CD8-positive, alpha-beta memory T cell (primary cell): Measurements from ENCODE around the gene EN2. TPM values are rescaled to one million over a fixed set of nuclear protein-coding genes. Genes with fewer than 3 reads are reported as not detected.

Source experiments
- CTCF ChIA-PET: fragments of 350-600 bp; sonication (Branson Sonifier 250); formaldehyde crosslinking; loops from one replicate; lab custom pipeline; 2021; ENCODE audit warnings: antibody characterized with exemption; lab: Charles Lee
- POLR2A ChIA-PET: fragments of 350-600 bp; sonication (Branson Sonifier 250); formaldehyde crosslinking; loops from one replicate; lab custom pipeline; 2021; ENCODE audit warnings: antibody characterized with exemption; lab: Charles Lee
- DNase-seq, 5 donors: peaks; one replicate each; pipeline versions ENCODE4 v3.0.0 to v3.0.0-alpha.2; 2020 to 2022; ENCODE audit warnings: mixed read lengths in 1 of 5
- H3K27ac ChIP-seq: one replicate; pipeline ENCODE4 v1.7.0; 2013; ENCODE audit warnings: low read depth, mild to moderate bottlenecking, low read length, moderate library complexity
- H3K27me3 ChIP-seq: 2 replicates; pipeline ENCODE4 v1.7.0; 2013; ENCODE audit warnings: low read length, mild to moderate bottlenecking; ENCODE audit not compliant: insufficient read depth, poor library complexity, severe bottlenecking
- H3K36me3 ChIP-seq: 2 replicates; pipeline ENCODE4 v1.7.0; 2013; ENCODE audit warnings: mild to moderate bottlenecking, low read length, moderate library complexity; ENCODE audit not compliant: insufficient read depth
- H3K4me1 ChIP-seq: 2 replicates; pipeline ENCODE4 v1.7.0; 2013; ENCODE audit warnings: mild to moderate bottlenecking, low read length, moderate library complexity; ENCODE audit not compliant: insufficient read depth
- H3K4me3 ChIP-seq: 2 replicates; pipeline ENCODE4 v1.7.0; 2013; ENCODE audit warnings: mild to moderate bottlenecking, low read length
- H3K9me3 ChIP-seq: 2 replicates; pipeline ENCODE4 v1.7.0; 2013; ENCODE audit warnings: mild to moderate bottlenecking, low read length
- H3K27ac Mint-ChIP-seq, 8 donors: one replicate each; pipeline ENCODE4 v1.8.0; 2020 to 2021; ENCODE audit warnings: mixed read lengths in 8 of 8, mild to moderate bottlenecking in 6 of 8, inconsistent platforms in 3 of 8, moderate library complexity in 3 of 8
- H3K27me3 Mint-ChIP-seq, 2 donors: one replicate each; pipeline ENCODE4 v1.8.0; 2020 to 2021; ENCODE audit warnings: mixed read lengths in 2 of 2, mild to moderate bottlenecking in 1 of 2, moderate library complexity in 1 of 2
- H3K36me3 Mint-ChIP-seq, 3 donors: one replicate each; pipeline ENCODE4 v1.8.0; 2020 to 2021; ENCODE audit warnings: mixed read lengths in 3 of 3, inconsistent platforms in 1 of 3, mild to moderate bottlenecking in 1 of 3
- H3K4me1 Mint-ChIP-seq, 3 donors: one replicate each; pipeline ENCODE4 v1.8.0; 2020 to 2021; ENCODE audit warnings: mixed read lengths in 3 of 3, inconsistent platforms in 1 of 3, mild to moderate bottlenecking in 1 of 3
- H3K4me3 Mint-ChIP-seq, 7 donors: one replicate each; pipeline ENCODE4 v1.8.0; 2020 to 2021; ENCODE audit warnings: mixed read lengths in 7 of 7, mild to moderate bottlenecking in 6 of 7, moderate library complexity in 4 of 7, inconsistent platforms in 2 of 7
- H3K9me3 Mint-ChIP-seq, 5 donors: one replicate each; pipeline ENCODE4 v1.8.0; 2020 to 2022; ENCODE audit warnings: mixed read lengths in 5 of 5, mild to moderate bottlenecking in 3 of 5, moderate library complexity in 2 of 5, inconsistent platforms in 1 of 5
- polyA plus RNA-seq: library from polyadenylated mRNA; unstranded; fragments of 300-500 nt; fragmentation: Illumina TruSeq; gene quantifications from one replicate; pipeline ENCODE4 v1.2.3, GENCODE V29; 2021
- total RNA-seq, 2 experiments: library from RNA; stranded (reverse); gene quantifications; one replicate each; pipeline ENCODE4 v1.2.3, GENCODE V29; 2021

Gene EN2
- total and polyA plus RNA-seq, 3 experiments from 2014 or later, result not detected

DNA sequence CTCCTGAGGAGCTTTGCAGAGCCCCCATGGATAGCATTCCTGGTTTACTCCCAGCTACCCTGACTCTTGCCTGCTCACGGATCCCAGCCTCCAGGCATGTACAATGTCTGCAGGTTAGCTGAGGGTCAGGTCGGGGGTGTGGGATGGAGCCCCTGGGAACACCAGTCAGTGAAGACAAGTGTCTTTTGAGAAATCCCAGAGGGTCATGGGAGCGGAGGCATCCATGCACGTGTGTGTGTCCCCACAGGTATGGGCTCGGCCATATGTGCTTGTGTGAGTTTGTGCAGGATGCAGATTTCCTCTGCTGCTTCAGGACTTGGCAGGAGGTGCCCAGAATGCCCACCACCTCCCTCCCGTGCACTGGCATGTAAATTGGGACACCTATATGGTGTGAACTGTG is 28.3 kb upstream of the EN2 start:
- H3K27me3 Mint-ChIP-seq, result peaks cover 7 to 43% of the 10 kb centered on the region in 2 donors
- H3K4me1 ChIP-seq, result no peaks in the 10 kb centered on the region
- peaks cover 0 to 4% (median 0%) of the 10 kb centered on the region in 5 donors for H3K9me3 Mint-ChIP-seq
- H3K27me3 ChIP-seq, result no peaks in the 10 kb centered on the region
- no peaks in the 10 kb centered on the region for H3K4me1 Mint-ChIP-seq
- peak in 1 of 5 donors; percentile 7 for DNase-seq
- no peaks in the 10 kb centered on the region for H3K36me3 ChIP-seq
- POLR2A ChIA-PET, result no interaction called here
- CTCF ChIA-PET, result no interaction called here
- no peak overlapping the region for H3K27ac ChIP-seq
- no peak overlapping the region for H3K4me3 ChIP-seq
- H3K27ac Mint-ChIP-seq, result no peak overlapping the region
- H3K36me3 Mint-ChIP-seq, result no peaks in the 10 kb centered on the region
- H3K9me3 ChIP-seq, result no peaks in the 10 kb centered on the region
- no peak overlapping the region for H3K4me3 Mint-ChIP-seq

DNA sequence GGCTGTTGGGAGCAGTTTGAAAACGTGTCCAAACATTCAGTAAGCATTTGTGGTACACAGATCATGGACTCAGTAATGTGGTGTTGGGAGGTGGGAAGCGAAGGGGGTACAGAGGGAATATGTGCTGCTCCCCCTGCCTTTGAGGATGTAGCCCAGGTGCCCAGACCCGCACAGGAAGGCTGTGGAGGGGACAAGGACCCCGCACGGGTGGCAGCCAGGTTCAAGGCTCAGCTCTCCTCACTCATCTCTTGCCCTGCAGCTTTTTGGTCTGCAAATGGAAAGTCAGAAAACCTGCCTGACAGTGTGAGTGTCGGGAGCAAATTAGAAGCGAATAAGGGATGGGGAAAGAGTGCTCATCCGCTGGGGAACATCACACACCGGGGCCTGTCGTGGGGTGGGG is 27.3 kb upstream of the EN2 start:
- Mint-ChIP-seq H3K36me3 (no peaks in the 10 kb centered on the region), H3K27me3 (peaks cover 6 to 42% of the 10 kb centered on the region in 2 donors), H3K27ac (no peak overlapping the region), H3K4me1 (no peaks in the 10 kb centered on the region), H3K4me3 (no peak overlapping the region), H3K9me3 (peaks cover 0 to 4% (median 0%) of the 10 kb centered on the region in 5 donors)
- Histone ChIP-seq H3K4me1 (no peaks in the 10 kb centered on the region), H3K27me3 (no peaks in the 10 kb centered on the region), H3K36me3 (no peaks in the 10 kb centered on the region), H3K27ac (no peak overlapping the region), H3K9me3 (no peaks in the 10 kb centered on the region), H3K4me3 (no peak overlapping the region)
- DNase-seq, result no peak
- CTCF ChIA-PET, result no interaction called here
- POLR2A ChIA-PET, result no interaction called here

- no peak overlapping the region for H3K27ac ChIP-seq
- peak in 1 of 5 donors; percentile 30 for DNase-seq
- H3K36me3 Mint-ChIP-seq, result peaks cover 0 to under 1% (median 0%) of the 10 kb centered on the region in 3 donors
- H3K4me3 ChIP-seq, result no peak overlapping the region
- no peaks in the 10 kb centered on the region for H3K27me3 ChIP-seq
- H3K4me1 Mint-ChIP-seq, result no peaks in the 10 kb centered on the region
- peaks cover 0 to 4% (median 0%) of the 10 kb centered on the region in 5 donors for H3K9me3 Mint-ChIP-seq
- H3K4me3 Mint-ChIP-seq, result no peak overlapping the region
- peaks cover 6 to 42% of the 10 kb centered on the region in 2 donors for H3K27me3 Mint-ChIP-seq
- no peaks in the 10 kb centered on the region for H3K4me1 ChIP-seq
- no peaks in the 10 kb centered on the region for H3K9me3 ChIP-seq
- POLR2A ChIA-PET, result no interaction called here
- no peak overlapping the region for H3K27ac Mint-ChIP-seq
- no peaks in the 10 kb centered on the region for H3K36me3 ChIP-seq
- CTCF ChIA-PET, result no interaction called here
Observed at GRCh38 chr7:155431231-155431630, 26.7 kb upstream of the EN2 start.

- DNase-seq, result peak in 1 of 5 donors; percentile 33
- H3K9me3 Mint-ChIP-seq, result peaks cover 0 to 4% (median 2%) of the 10 kb centered on the region in 5 donors
- Histone ChIP-seq H3K4me3 (no peak overlapping the region), H3K9me3 (no peaks in the 10 kb centered on the region), H3K27me3 (no peaks in the 10 kb centered on the region), H3K27ac (no peak overlapping the region), H3K4me1 (no peaks in the 10 kb centered on the region), H3K36me3 (no peaks in the 10 kb centered on the region)
- CTCF ChIA-PET, result no interaction called here
- H3K27ac Mint-ChIP-seq, result no peak overlapping the region
- POLR2A ChIA-PET, result no interaction called here
- H3K4me3 Mint-ChIP-seq, result no peak overlapping the region
- H3K4me1 Mint-ChIP-seq, result no peaks in the 10 kb centered on the region
- H3K36me3 Mint-ChIP-seq, result peaks cover 0 to 3% (median 0%) of the 10 kb centered on the region in 3 donors
- H3K27me3 Mint-ChIP-seq, result peaks cover 10 to 47% of the 10 kb centered on the region in 2 donors
Observed at GRCh38 chr7:155431711-155432110, 26.2 kb upstream of the EN2 start.

- no peaks in the 10 kb centered on the region for H3K4me1 ChIP-seq
- H3K27me3 ChIP-seq, result no peaks in the 10 kb centered on the region
- Mint-ChIP-seq H3K9me3 (peaks cover 0 to 4% (median 2%) of the 10 kb centered on the region in 5 donors), H3K27me3 (peaks cover 14 to 49% of the 10 kb centered on the region in 2 donors), H3K4me1 (no peaks in the 10 kb centered on the region), H3K4me3 (no peak overlapping the region), H3K36me3 (peaks cover 0 to 3% (median 0%) of the 10 kb centered on the region in 3 donors), H3K27ac (peak overlapping the region in 1 of 8 donors; percentile 8)
- DNase-seq, result no peak
- H3K9me3 ChIP-seq, result no peaks in the 10 kb centered on the region
- POLR2A ChIA-PET, result no interaction called here
- H3K36me3 ChIP-seq, result no peaks in the 10 kb centered on the region
- CTCF ChIA-PET, result no interaction called here
- no peak overlapping the region for H3K4me3 ChIP-seq
- H3K27ac ChIP-seq, result no peak overlapping the region
Observed at GRCh38 chr7:155435110-155435509, 22.8 kb upstream of the EN2 start.

GRCh38 chr7:155437836-155438235 is 20.1 kb upstream of the EN2 start:
- POLR2A ChIA-PET, result no interaction called here
- H3K4me3 Mint-ChIP-seq, result no peak overlapping the region
- H3K4me1 ChIP-seq, result no peaks in the 10 kb centered on the region
- peaks cover 14 to 58% of the 10 kb centered on the region in 2 donors for H3K27me3 Mint-ChIP-seq
- H3K9me3 ChIP-seq, result no peaks in the 10 kb centered on the region
- peaks cover 0 to 3% (median 0%) of the 10 kb centered on the region in 3 donors for H3K36me3 Mint-ChIP-seq
- peaks cover 0 to 4% (median 2%) of the 10 kb centered on the region in 5 donors for H3K9me3 Mint-ChIP-seq
- H3K27ac Mint-ChIP-seq, result no peak overlapping the region
- DNase-seq, result no peak
- CTCF ChIA-PET, result no interaction called here
- H3K4me3 ChIP-seq, result no peak overlapping the region
- no peaks in the 10 kb centered on the region for H3K4me1 Mint-ChIP-seq
- H3K27me3 ChIP-seq, result no peaks in the 10 kb centered on the region
- no peaks in the 10 kb centered on the region for H3K36me3 ChIP-seq
- no peak overlapping the region for H3K27ac ChIP-seq

DNA sequence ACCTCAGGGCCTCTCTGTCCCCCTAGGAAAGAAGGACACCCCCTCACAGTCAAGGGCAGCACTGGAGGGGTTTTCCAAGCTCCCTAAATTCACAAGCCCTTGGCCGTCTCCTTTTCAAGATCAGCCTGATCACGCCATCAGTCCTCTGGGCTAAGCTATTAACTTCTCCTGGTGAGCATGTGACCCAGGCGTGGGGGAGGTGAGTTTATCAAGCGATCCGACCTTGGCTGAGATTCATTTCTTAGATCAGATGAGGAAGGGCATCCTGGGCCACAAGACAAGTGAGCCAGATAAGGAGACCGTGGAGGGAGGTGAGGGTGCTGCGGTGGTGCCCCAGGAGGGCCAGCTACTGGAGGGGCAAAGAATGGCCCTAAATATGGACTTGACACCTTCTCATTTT is 19.2 kb upstream of the EN2 start:
- H3K36me3 Mint-ChIP-seq, result peaks cover 0 to 3% (median 0%) of the 10 kb centered on the region in 3 donors
- CTCF ChIA-PET, result no interaction called here

GRCh38 chr7:155439311-155440017 is 18.5 kb upstream of the EN2 start:
- Mint-ChIP-seq H3K4me3 (no peak overlapping the region), H3K36me3 (peaks cover 0 to 3% (median 0%) of the 10 kb centered on the region in 3 donors), H3K9me3 (peaks cover 0 to 2% (median 0%) of the 10 kb centered on the region in 5 donors), H3K27me3 (peaks cover 16 to 63% of the 10 kb centered on the region in 2 donors), H3K27ac (no peak overlapping the region), H3K4me1 (no peaks in the 10 kb centered on the region)
- Histone ChIP-seq H3K4me1 (no peaks in the 10 kb centered on the region), H3K27ac (no peak overlapping the region), H3K36me3 (no peaks in the 10 kb centered on the region), H3K4me3 (no peak overlapping the region), H3K9me3 (no peaks in the 10 kb centered on the region), H3K27me3 (no peaks in the 10 kb centered on the region)
- peak in 1 of 5 donors; percentile 10 for DNase-seq
- CTCF ChIA-PET, result no interaction called here
- POLR2A ChIA-PET, result no interaction called here

More for the DNA sequence above, 19.2 kb upstream of the EN2 start:
- Histone ChIP-seq H3K4me3 (no peak overlapping the region), H3K36me3 (no peaks in the 10 kb centered on the region), H3K9me3 (no peaks in the 10 kb centered on the region), H3K27ac (no peak overlapping the region), H3K27me3 (no peaks in the 10 kb centered on the region), H3K4me1 (no peaks in the 10 kb centered on the region)
- Mint-ChIP-seq H3K27ac (no peak overlapping the region), H3K9me3 (peaks cover 0 to 2% (median 0%) of the 10 kb centered on the region in 5 donors), H3K27me3 (peaks cover 16 to 63% of the 10 kb centered on the region in 2 donors), H3K4me3 (no peak overlapping the region), H3K4me1 (no peaks in the 10 kb centered on the region)
- POLR2A ChIA-PET, result no interaction called here
- DNase-seq, result no peak
